Fibroblast of lung (primary cell): Measurements from ENCODE around the gene TENM4. TPM values are rescaled to one million over a fixed set of nuclear protein-coding genes. Genes with fewer than 3 reads are reported as not detected.

Source experiments
- DNase-seq, 2 donors: peaks; one replicate each; pipeline versions ENCODE4 v3.0.0 to v3.0.0-alpha.2; 2010; ENCODE audit warnings: low read depth in 2 of 2
- H2AFZ ChIP-seq: 2 replicates; pipeline ENCODE4 v1.5.1; 2012; ENCODE audit warnings: low read length, control low read depth, inconsistent platforms
- H3K27ac ChIP-seq: 2 replicates; pipeline ENCODE4 v1.5.1; 2011; ENCODE audit warnings: low read length, control low read depth; ENCODE audit not compliant: insufficient read depth
- H3K27me3 ChIP-seq: 2 replicates; pipeline ENCODE4 v1.5.1; 2011; ENCODE audit warnings: mild to moderate bottlenecking, low read length; ENCODE audit not compliant: control insufficient read depth, insufficient read depth
- H3K36me3 ChIP-seq: 2 replicates; pipeline ENCODE4 v1.5.1; 2011; ENCODE audit warnings: low read length; ENCODE audit not compliant: control insufficient read depth, insufficient read depth
- H3K4me1 ChIP-seq: 2 replicates; pipeline ENCODE4 v1.5.1; 2011; ENCODE audit warnings: low read length; ENCODE audit not compliant: control insufficient read depth, insufficient read depth; ENCODE audit errors: extremely low read depth
- H3K4me2 ChIP-seq: 2 replicates; pipeline ENCODE4 v1.5.1; 2011; ENCODE audit warnings: low read length, control low read depth; ENCODE audit not compliant: insufficient read depth; ENCODE audit errors: extremely low read depth
- H3K4me3 ChIP-seq, 4 experiments: fragments of 200-600 bp in 1 of 4; sonication (generic) in 1 of 4; replicated peaks in 1 of 4; 2 replicates each; pipeline ENCODE4 v1.5.1; 2011 to 2016; ENCODE audit warnings: low read length in 4 of 4, low read depth in 3 of 4, mild to moderate bottlenecking in 3 of 4, control low read depth in 2 of 4, inconsistent platforms in 1 of 4, mixed read lengths in 1 of 4; ENCODE audit not compliant: insufficient read depth in 1 of 4; ENCODE audit errors: control extremely low read depth in 1 of 4
- H3K79me2 ChIP-seq: 2 replicates; pipeline ENCODE4 v1.5.1; 2012; ENCODE audit warnings: mild to moderate bottlenecking, low read length, inconsistent platforms; ENCODE audit not compliant: control insufficient read depth, insufficient read depth
- H3K9ac ChIP-seq: 2 replicates; pipeline ENCODE4 v1.5.1; 2011; ENCODE audit warnings: mild to moderate bottlenecking, low read length, control low read depth; ENCODE audit not compliant: insufficient read depth
- H3K9me3 ChIP-seq: 2 replicates; pipeline ENCODE4 v1.5.1; 2012; ENCODE audit warnings: low read depth, low read length; ENCODE audit not compliant: control insufficient read depth, insufficient read depth
- H4K20me1 ChIP-seq: 2 replicates; pipeline ENCODE4 v1.5.1; 2011; ENCODE audit warnings: low read length; ENCODE audit not compliant: control insufficient read depth, insufficient read depth; ENCODE audit errors: extremely low read depth
- EZH2 ChIP-seq: IDR thresholded peaks from 2 replicates; pipeline ENCODE4 v1.5.1; 2012; ENCODE audit warnings: low read length, control low read depth, mild to moderate bottlenecking; ENCODE audit errors: missing control alignments
- polyA plus RNA-seq, 2 donors: library from polyadenylated mRNA; depleted of rRNA in 1 of 2; stranded (reverse) in 1 of 2; unstranded in 1 of 2; fragments of >200 nt; gene quantifications; 2 replicates each; pipeline ENCODE4 v1.2.1, GENCODE V29; 2011 to 2012; ENCODE audit warnings: missing spikeins in 1 of 2
- total RNA-seq: library from RNA; depleted of rRNA; stranded (reverse); fragments of >200 nt; gene quantifications from 2 replicates; pipeline ENCODE4 v1.2.1, GENCODE V29; 2014
- TF ChIP-seq, protein P1 (sequence below), 2 donors: IDR thresholded peaks in 1 of 2; conservative IDR thresholded peaks in 1 of 2; 1 replicate in 1 of 2; 2 replicates in 1 of 2; pipeline ENCODE4 v1.5.1; 2011 to 2012; ENCODE audit warnings: low read length in 2 of 2, control low read depth in 1 of 2, inconsistent platforms in 1 of 2, low read depth in 1 of 2, mild to moderate bottlenecking in 1 of 2

The TENM4 gene
- total and polyA plus RNA-seq, 2 donors (not counting 1 experiment from before 2014, with no cell fraction given) = 4.6 to 48.4 TPM

DNA sequence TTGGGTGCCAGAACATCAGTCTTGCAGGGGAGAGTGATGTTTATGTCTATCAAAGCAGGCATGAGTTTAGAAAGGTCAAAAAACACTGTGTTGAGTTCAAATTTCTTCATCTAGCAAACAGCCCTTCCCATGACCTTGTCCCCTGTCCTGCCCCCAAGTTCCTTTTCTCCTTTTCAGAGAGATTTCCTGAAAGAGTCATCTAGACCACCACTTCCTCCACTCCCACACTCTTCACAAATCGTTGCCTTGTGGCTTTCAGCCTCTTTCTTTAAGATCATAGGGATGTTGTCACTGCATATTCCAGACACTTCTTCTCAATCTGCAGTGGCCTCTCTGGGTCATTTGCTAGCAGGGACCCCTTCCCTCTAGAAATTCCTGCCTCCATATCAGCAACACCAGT is 290.5 kb downstream of the TENM4 start:
- Histone ChIP-seq H3K4me3 (no peak overlapping the region), H3K27ac (no peak overlapping the region), H3K4me2 (no peak overlapping the region), H4K20me1 (no peaks in the 10 kb centered on the region), H3K9me3 (no peaks in the 10 kb centered on the region), H3K79me2 (no peaks in the 10 kb centered on the region), H3K27me3 (no peaks in the 10 kb centered on the region), H3K9ac (no peak overlapping the region), H3K4me1 (no peaks in the 10 kb centered on the region), H3K36me3 (no peaks in the 10 kb centered on the region), H2AFZ (no peak overlapping the region)
- TF ChIP-seq EZH2 = no peak
- TF ChIP-seq, protein P1, sequence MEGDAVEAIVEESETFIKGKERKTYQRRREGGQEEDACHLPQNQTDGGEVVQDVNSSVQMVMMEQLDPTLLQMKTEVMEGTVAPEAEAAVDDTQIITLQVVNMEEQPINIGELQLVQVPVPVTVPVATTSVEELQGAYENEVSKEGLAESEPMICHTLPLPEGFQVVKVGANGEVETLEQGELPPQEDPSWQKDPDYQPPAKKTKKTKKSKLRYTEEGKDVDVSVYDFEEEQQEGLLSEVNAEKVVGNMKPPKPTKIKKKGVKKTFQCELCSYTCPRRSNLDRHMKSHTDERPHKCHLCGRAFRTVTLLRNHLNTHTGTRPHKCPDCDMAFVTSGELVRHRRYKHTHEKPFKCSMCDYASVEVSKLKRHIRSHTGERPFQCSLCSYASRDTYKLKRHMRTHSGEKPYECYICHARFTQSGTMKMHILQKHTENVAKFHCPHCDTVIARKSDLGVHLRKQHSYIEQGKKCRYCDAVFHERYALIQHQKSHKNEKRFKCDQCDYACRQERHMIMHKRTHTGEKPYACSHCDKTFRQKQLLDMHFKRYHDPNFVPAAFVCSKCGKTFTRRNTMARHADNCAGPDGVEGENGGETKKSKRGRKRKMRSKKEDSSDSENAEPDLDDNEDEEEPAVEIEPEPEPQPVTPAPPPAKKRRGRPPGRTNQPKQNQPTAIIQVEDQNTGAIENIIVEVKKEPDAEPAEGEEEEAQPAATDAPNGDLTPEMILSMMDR (conservative IDR thresholded peaks at IDR 0.05 in 1 of 2, IDR thresholded peaks at IDR 0.05 in 1 of 2; ENCODE audit: low read depth in 1 of 2, low read length in 2 of 2) = no peak
- DNase-seq = peak in 1 of 2 donors; percentile 12

DNA sequence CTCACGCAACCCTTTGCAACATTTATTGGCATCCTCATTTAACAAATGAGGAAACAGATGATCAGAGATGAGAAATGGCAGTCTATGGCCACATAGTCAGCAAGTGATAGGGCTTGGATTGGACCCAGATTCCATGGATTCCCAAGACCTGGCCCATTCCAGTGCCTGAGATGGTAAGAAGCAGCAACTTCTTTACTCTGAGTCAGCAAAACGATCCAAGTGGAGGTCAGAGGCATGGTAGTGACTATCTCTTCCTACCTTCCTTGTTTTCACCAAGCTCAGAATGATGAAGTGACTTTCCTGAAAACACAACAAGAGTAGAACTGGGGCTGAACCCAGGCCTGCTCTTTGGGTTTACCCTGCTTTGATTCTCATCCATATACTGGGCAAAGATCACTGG is 293.1 kb downstream of the TENM4 start:
- H3K27ac ChIP-seq = no peak overlapping the region
- H3K27me3 ChIP-seq = no peaks in the 10 kb centered on the region
- no peak overlapping the region for H3K4me2 ChIP-seq
- TF ChIP-seq EZH2 = no peak
- TF ChIP-seq, protein P1 (conservative IDR thresholded peaks at IDR 0.05 in 1 of 2, IDR thresholded peaks at IDR 0.05 in 1 of 2; ENCODE audit: low read depth in 1 of 2, low read length in 2 of 2) = no peak
- no peaks in the 10 kb centered on the region for H3K9me3 ChIP-seq
- H3K79me2 ChIP-seq = no peaks in the 10 kb centered on the region
- no peak overlapping the region for H3K9ac ChIP-seq
- no peaks in the 10 kb centered on the region for H3K4me1 ChIP-seq
- DNase-seq = no peak
- no peaks in the 10 kb centered on the region for H4K20me1 ChIP-seq
- no peaks in the 10 kb centered on the region for H3K36me3 ChIP-seq
- no peak overlapping the region for H3K4me3 ChIP-seq
- no peak overlapping the region for H2AFZ ChIP-seq

DNA sequence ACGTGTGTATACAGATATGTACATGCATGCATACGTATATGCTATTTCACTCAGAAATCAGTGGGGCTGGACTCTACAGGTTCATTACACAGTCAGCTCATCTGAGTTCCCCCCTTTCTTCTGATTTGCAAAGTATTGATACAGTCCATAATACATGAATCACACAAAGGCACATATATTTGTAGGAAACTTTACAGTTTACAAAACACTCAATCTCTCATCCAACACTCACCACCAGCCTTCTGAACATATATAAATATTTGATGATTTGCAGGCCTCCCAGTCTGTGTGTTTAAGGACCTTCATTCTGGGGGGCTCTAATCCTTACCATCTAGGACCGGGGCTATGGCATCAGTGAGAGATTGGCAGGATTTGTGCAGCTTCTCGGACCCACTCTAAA is 293.8 kb downstream of the TENM4 start:
- Histone ChIP-seq H4K20me1 (no peaks in the 10 kb centered on the region), H3K27ac (no peak overlapping the region), H3K4me1 (no peaks in the 10 kb centered on the region), H3K27me3 (no peaks in the 10 kb centered on the region), H2AFZ (no peak overlapping the region), H3K36me3 (no peaks in the 10 kb centered on the region), H3K4me3 (no peak overlapping the region), H3K79me2 (no peaks in the 10 kb centered on the region), H3K4me2 (no peak overlapping the region), H3K9me3 (no peaks in the 10 kb centered on the region), H3K9ac (no peak overlapping the region)
- DNase-seq = no peak
- TF ChIP-seq EZH2 = no peak
- TF ChIP-seq, protein P1 (conservative IDR thresholded peaks at IDR 0.05 in 1 of 2, IDR thresholded peaks at IDR 0.05 in 1 of 2; ENCODE audit: low read depth in 1 of 2, low read length in 2 of 2) = no peak
